Esophagus (tissue), 2 donors: Measurements from ENCODE around the gene TIAM2. TPM values are rescaled to one million over a fixed set of nuclear protein-coding genes. Genes with fewer than 3 reads are reported as not detected.
"Not testable (repeated sequence)": the region's sequence is repeated elsewhere in the genome, so short reads cannot be mapped to it uniquely, and the experiment has no call there.

Experiments used
- H3K27ac ChIP-seq, 2 donors: one replicate each; pipeline ENCODE4 v1.5.1; 2013; ENCODE audit warnings: low read depth in 2 of 2, mild to moderate bottlenecking in 2 of 2, inconsistent platforms in 1 of 2, low read length in 1 of 2, moderate library complexity in 1 of 2
- H3K27me3 ChIP-seq, 2 donors: one replicate each; pipeline ENCODE4 v1.6.1; 2013; ENCODE audit warnings: low read length in 2 of 2, control low read depth in 1 of 2, mild to moderate bottlenecking in 1 of 2; ENCODE audit not compliant: insufficient read depth in 2 of 2, control insufficient read depth in 1 of 2
- H3K36me3 ChIP-seq, 2 donors: one replicate each; pipeline ENCODE4 v1.6.1; 2013; ENCODE audit warnings: low read length in 1 of 2; ENCODE audit not compliant: control insufficient read depth in 2 of 2, insufficient read depth in 2 of 2
- H3K4me1 ChIP-seq, 2 donors: one replicate each; pipeline ENCODE4 v1.6.1; 2013; ENCODE audit warnings: low read length in 1 of 2; ENCODE audit not compliant: control insufficient read depth in 2 of 2, insufficient read depth in 2 of 2
- H3K4me3 ChIP-seq, 2 donors: one replicate each; pipeline ENCODE4 v1.5.1; 2013; ENCODE audit warnings: low read length in 2 of 2, mild to moderate bottlenecking in 2 of 2, low read depth in 1 of 2, moderate library complexity in 1 of 2
- H3K9me3 ChIP-seq, 2 donors: one replicate each; pipeline ENCODE4 v1.6.1; 2013; ENCODE audit warnings: mild to moderate bottlenecking in 2 of 2, low read depth in 1 of 2, low read length in 1 of 2, moderate library complexity in 1 of 2; ENCODE audit not compliant: control insufficient read depth in 2 of 2, insufficient read depth in 1 of 2
- whole genome bisulfite sequencing, 2 donors: extraction: QIAGEN DNeasy Blood & Tissue Kit; methylation state at CpG; one replicate each; pipeline ENCODE4 v1.1.7; 2013; 5-methylcytosine and 5-hydroxymethylcytosine counted together
- polyA plus RNA-seq, 2 donors: library from polyadenylated mRNA; stranded (reverse); fragments of 200-250 nt; gene quantifications; one replicate each; pipeline ENCODE4 v1.2.3, GENCODE V29; 2013
- donor health status: healthy with polysubstance abuse.
- donor health status: Bipolar disorder and iron deficiency.

The TIAM2 gene
- polyA plus RNA-seq, 2 donors: 2.3 to 3.1 TPM

DNA sequence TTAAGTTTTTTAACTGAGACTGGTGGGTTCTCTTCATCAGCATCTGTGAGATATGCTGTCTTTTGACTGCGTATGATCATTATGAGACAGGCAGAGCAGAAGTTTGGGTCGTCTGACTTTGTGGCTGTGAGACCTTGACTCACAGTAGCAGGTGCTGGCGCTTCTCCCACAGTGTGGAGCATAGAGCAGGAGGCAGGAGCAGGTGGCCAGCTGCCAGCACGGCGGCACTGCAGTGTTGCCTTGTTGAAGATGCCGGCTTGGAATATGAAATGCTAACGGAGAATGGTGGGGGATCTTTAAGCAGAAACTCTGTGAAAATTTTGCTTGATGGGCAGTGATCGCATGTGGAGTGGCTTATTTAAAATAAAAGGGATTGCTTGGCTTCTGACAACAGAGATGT, 105.0 kb downstream of the TIAM2 start:
- Histone ChIP-seq H3K27ac (no peak overlapping the region), H3K36me3 (no peaks in the 10 kb centered on the region), H3K9me3 (peaks cover 0 to 2% of the 10 kb centered on the region in 2 donors), H3K4me1 (no peaks in the 10 kb centered on the region), H3K27me3 (no peaks in the 10 kb centered on the region), H3K4me3 (no peak overlapping the region)
- 53 to 77% methylated on average over 8 of the region's 8 CpGs for WGBS, 2 donors

- WGBS, 2 donors: 89 to 90% methylated on average over 6 of the region's 6 CpGs
- H3K4me3 ChIP-seq: no peak overlapping the region
- peaks cover 0 to 2% of the 10 kb centered on the region in 2 donors for H3K9me3 ChIP-seq
- H3K27me3 ChIP-seq: no peaks in the 10 kb centered on the region
- no peak overlapping the region for H3K27ac ChIP-seq
- no peaks in the 10 kb centered on the region for H3K4me1 ChIP-seq
- H3K36me3 ChIP-seq: no peaks in the 10 kb centered on the region
These were observed 105.5 kb downstream of the TIAM2 start for GRCh38 chr6:155100591-155100990.

DNA sequence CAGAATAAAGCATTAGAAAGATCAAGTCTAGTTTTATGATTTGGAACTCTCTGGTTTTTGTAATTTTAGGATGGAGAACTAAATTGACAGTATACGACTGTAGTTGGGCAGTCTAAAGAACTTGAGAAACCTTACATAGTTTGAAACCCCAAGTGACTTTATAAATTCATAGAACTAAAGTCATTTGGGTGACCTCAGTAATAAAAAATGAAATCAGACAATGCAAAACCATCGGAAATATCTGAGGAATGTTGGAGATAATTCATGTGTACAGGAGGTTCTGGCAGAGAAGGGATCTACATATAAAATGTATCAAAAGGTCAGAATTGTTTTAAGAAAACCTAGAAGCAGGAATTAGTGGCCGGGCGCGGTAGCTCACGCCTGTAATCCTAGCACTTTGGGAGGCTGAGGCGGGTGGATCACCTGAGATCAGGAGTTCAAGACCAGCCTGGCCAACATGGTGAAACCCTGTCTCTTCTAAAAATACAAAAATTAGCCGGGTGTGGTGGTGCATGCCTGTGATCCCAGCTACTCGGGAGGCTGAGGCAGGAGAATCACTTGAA, 108.0 kb downstream of the TIAM2 start:
- H3K27me3 ChIP-seq, H3K4me3 ChIP-seq, H3K4me1 ChIP-seq, H3K9me3 ChIP-seq, H3K27ac ChIP-seq, H3K36me3 ChIP-seq: not testable (repeated sequence)
- 86 to 87% methylated on average over 9 of the region's 9 CpGs for WGBS, 2 donors

DNA sequence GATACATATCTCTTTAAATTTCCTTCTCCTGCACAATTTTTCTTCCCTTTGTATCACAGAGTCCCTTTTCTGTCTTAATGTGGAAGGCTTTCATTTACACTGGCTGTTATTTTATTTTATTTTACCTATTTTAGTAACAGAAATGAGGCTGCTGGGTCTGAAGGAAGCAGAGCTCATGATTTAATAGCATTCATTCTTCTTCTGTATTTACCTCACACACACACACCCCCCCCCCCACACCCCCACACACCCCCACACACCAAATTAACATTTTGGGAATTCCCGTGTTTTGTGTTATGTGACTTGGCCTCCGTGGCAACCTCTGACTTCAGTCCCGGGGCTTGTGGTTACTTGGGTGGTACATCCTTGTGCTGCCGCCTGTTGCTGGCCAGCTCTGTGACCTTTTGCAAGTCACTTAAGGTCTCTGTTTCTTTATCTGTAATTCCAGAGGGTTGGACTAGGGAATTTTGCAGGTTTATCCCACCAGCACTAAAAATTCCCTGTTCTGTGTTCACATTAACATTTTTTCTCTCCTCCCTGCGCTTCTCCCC, 108.8 kb downstream of the TIAM2 start:
- WGBS, 2 donors: 39 to 41% methylated on average over 5 of the region's 5 CpGs
- no peaks in the 10 kb centered on the region for H3K36me3 ChIP-seq
- H3K9me3 ChIP-seq: no peaks in the 10 kb centered on the region
- H3K27me3 ChIP-seq: no peaks in the 10 kb centered on the region
- H3K27ac ChIP-seq: no peak overlapping the region
- no peak overlapping the region for H3K4me3 ChIP-seq
- H3K4me1 ChIP-seq: no peaks in the 10 kb centered on the region

DNA sequence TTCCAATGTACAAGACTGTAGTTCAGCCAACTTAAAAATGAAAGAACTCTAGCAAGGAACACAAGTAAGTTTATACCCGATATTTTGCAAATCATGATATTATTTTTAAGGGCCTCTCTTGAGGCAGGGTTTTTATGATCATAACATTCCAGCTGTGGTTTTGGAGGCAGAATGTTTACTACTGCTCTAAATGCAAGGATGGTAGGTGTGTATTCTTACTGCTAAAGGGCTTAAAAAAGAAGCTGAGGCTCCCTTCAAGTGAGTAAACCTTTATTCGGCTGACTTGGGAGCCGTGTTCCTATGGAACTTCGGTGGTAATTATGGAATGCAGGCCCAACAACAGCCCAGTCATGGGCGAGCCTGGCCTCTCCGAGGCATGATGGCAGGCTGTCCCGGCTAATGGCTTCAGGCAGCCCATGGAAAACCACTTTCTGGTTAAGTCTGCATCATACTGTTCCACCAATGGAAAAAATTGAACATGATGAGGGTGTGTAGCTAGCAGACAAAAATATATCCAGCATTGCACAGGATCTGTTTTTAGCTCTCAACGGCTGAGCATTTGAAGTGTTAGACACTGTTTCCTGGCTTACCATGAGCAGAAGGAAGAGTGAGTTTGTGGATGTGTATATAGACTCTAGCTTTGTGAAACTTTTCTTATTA, 111.5 kb downstream of the TIAM2 start:
- H3K4me3 ChIP-seq: no peak overlapping the region
- no peaks in the 10 kb centered on the region for H3K27me3 ChIP-seq
- H3K9me3 ChIP-seq: no peaks in the 10 kb centered on the region
- no peak overlapping the region for H3K27ac ChIP-seq
- no peaks in the 10 kb centered on the region for H3K4me1 ChIP-seq
- WGBS, 2 donors: 76 to 84% methylated on average over 8 of the region's 8 CpGs
- H3K36me3 ChIP-seq: no peaks in the 10 kb centered on the region

GRCh38 chr6:155107432-155108069, 112.4 kb downstream of the TIAM2 start:
- 79 to 81% methylated on average over 7 of the region's 7 CpGs for WGBS, 2 donors
- H3K4me3 ChIP-seq: no peak overlapping the region

GRCh38 chr6:155108070-155108820, 113.1 kb downstream of the TIAM2 start:
- no peak overlapping the region for H3K4me3 ChIP-seq
- 76 to 85% methylated on average over 11 of the region's 11 CpGs for WGBS, 2 donors
- H3K27ac ChIP-seq: no peak overlapping the region
- H3K9me3 ChIP-seq: no peaks in the 10 kb centered on the region
- no peaks in the 10 kb centered on the region for H3K36me3 ChIP-seq
- H3K4me1 ChIP-seq: no peaks in the 10 kb centered on the region
- H3K27me3 ChIP-seq: no peaks in the 10 kb centered on the region

More at GRCh38 chr6:155107432-155108069, 112.4 kb downstream of the TIAM2 start:
- Histone ChIP-seq H3K9me3 (no peaks in the 10 kb centered on the region), H3K27ac (no peak overlapping the region), H3K4me1 (no peaks in the 10 kb centered on the region), H3K27me3 (no peaks in the 10 kb centered on the region), H3K36me3 (no peaks in the 10 kb centered on the region)

GRCh38 chr6:155110721-155111120, 115.6 kb downstream of the TIAM2 start:
- Histone ChIP-seq H3K4me1 (no peaks in the 10 kb centered on the region), H3K4me3 (no peak overlapping the region), H3K27me3 (no peaks in the 10 kb centered on the region), H3K27ac (no peak overlapping the region), H3K36me3 (no peaks in the 10 kb centered on the region), H3K9me3 (no peaks in the 10 kb centered on the region)
- WGBS, 2 donors: 91 to 94% methylated on average over 2 of the region's 2 CpGs

- Histone ChIP-seq H3K36me3 (no peaks in the 10 kb centered on the region), H3K4me1 (no peaks in the 10 kb centered on the region), H3K9me3 (no peaks in the 10 kb centered on the region), H3K27me3 (no peaks in the 10 kb centered on the region), H3K27ac (no peak overlapping the region), H3K4me3 (no peak overlapping the region)
- 87 to 91% methylated on average over 7 of the region's 7 CpGs for WGBS, 2 donors
These were observed 117.6 kb downstream of the TIAM2 start for GRCh38 chr6:155112757-155113156.
